ENCODE results near the gene CFAP73. TPM values are rescaled to one million over a fixed set of nuclear protein-coding genes. Genes with fewer than 3 reads are reported as not detected.

Gene CFAP73
- total and polyA plus RNA-seq, 2 experiments from 2014 or later = 0.50 to 0.59 TPM

DNA sequence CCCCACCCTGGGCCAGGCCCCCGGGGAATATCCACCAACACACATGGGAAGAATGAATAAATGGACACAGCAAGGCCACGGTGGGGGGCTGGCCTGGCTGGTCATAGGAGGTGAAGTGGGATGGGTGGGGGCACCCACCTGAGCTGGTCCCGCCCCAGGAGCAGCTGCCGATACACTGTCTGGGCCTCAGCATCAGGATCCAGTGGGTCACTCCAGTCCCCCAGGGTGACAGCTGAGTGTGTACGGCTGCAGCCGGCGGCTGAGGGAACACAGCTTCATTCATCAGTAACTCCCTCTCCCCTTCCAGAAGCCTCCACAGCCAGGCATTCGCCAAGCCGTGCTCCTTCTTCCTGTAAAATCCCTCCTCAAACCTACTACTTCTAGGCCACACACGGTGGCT is 47.8 kb upstream of the CFAP73 start (continued):
- TF ChIP-seq, protein P1, sequence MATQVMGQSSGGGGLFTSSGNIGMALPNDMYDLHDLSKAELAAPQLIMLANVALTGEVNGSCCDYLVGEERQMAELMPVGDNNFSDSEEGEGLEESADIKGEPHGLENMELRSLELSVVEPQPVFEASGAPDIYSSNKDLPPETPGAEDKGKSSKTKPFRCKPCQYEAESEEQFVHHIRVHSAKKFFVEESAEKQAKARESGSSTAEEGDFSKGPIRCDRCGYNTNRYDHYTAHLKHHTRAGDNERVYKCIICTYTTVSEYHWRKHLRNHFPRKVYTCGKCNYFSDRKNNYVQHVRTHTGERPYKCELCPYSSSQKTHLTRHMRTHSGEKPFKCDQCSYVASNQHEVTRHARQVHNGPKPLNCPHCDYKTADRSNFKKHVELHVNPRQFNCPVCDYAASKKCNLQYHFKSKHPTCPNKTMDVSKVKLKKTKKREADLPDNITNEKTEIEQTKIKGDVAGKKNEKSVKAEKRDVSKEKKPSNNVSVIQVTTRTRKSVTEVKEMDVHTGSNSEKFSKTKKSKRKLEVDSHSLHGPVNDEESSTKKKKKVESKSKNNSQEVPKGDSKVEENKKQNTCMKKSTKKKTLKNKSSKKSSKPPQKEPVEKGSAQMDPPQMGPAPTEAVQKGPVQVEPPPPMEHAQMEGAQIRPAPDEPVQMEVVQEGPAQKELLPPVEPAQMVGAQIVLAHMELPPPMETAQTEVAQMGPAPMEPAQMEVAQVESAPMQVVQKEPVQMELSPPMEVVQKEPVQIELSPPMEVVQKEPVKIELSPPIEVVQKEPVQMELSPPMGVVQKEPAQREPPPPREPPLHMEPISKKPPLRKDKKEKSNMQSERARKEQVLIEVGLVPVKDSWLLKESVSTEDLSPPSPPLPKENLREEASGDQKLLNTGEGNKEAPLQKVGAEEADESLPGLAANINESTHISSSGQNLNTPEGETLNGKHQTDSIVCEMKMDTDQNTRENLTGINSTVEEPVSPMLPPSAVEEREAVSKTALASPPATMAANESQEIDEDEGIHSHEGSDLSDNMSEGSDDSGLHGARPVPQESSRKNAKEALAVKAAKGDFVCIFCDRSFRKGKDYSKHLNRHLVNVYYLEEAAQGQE (IDR thresholded peaks at IDR 0.05; ENCODE audit: unreplicated experiment) = no peak
- no peak for TF ChIP-seq ZNF331 (CRISPR knock-in tag; IDR thresholded peaks at IDR 0.05; ENCODE audit: low read depth)
- TF ChIP-seq, protein P2, sequence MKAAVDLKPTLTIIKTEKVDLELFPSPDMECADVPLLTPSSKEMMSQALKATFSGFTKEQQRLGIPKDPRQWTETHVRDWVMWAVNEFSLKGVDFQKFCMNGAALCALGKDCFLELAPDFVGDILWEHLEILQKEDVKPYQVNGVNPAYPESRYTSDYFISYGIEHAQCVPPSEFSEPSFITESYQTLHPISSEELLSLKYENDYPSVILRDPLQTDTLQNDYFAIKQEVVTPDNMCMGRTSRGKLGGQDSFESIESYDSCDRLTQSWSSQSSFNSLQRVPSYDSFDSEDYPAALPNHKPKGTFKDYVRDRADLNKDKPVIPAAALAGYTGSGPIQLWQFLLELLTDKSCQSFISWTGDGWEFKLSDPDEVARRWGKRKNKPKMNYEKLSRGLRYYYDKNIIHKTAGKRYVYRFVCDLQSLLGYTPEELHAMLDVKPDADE (IDR thresholded peaks at IDR 0.05) = no peak

DNA sequence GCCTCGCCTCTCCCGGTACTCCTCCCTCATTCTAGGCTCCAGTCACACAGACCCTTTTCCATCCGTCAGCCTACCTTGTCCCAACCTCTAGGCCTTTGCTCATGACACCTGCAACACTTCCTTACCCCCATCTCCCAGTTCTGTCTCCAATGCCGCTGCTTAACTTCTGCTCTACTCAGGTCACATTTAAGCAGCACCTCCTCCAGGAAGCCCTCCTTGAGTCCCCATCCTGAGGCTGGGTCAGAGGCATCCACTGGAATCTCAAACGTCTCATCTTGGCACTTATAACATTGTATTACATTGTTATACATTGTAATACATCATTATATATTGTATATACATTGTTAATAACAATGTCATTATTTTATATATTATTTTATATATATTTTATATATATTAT is 46.7 kb upstream of the CFAP73 start:
- Histone ChIP-seq H3K27me3 (ENCODE audit: insufficient read depth) (no peaks in the 10 kb centered on the region), H3K36me3 (ENCODE audit: insufficient read depth) (no peaks in the 10 kb centered on the region), H4K20me1 (replicated peaks; ENCODE audit: insufficient read depth) (no peaks in the 10 kb centered on the region), H3K4me1 (ENCODE audit: insufficient read depth) (peaks cover 4% of the 10 kb centered on the region), H3K4me2 (no peak overlapping the region), H3K27ac (ENCODE audit: low read depth) (no peak overlapping the region), H3K9me2 (ENCODE audit: insufficient read depth) (no peaks in the 10 kb centered on the region), H3K79me2 (replicated peaks; ENCODE audit: insufficient read depth) (no peaks in the 10 kb centered on the region), H3K4me3 (no peak overlapping the region), H3F3A (replicated peaks; ENCODE audit: low read depth) (no peaks in the 10 kb centered on the region), H2AFZ (no peak overlapping the region)
- H3K27ac Mint-ChIP-seq = no peak overlapping the region
- peaks cover 5% of the 10 kb centered on the region for H3K36me3 Mint-ChIP-seq (ENCODE audit: low read depth)
- no peak for ATAC-seq
- TF ChIP-seq CREB1 (CRISPR knock-in tag; IDR thresholded peaks at IDR 0.05; ENCODE audit: low read depth) (no peak), STAT1 (IDR thresholded peaks at IDR 0.05; ENCODE audit: unreplicated experiment) (no peak), EZH2phosphoT487 (IDR thresholded peaks at IDR 0.05; ENCODE audit: unreplicated experiment) (no peak)
- TF ChIP-seq, protein P3, sequence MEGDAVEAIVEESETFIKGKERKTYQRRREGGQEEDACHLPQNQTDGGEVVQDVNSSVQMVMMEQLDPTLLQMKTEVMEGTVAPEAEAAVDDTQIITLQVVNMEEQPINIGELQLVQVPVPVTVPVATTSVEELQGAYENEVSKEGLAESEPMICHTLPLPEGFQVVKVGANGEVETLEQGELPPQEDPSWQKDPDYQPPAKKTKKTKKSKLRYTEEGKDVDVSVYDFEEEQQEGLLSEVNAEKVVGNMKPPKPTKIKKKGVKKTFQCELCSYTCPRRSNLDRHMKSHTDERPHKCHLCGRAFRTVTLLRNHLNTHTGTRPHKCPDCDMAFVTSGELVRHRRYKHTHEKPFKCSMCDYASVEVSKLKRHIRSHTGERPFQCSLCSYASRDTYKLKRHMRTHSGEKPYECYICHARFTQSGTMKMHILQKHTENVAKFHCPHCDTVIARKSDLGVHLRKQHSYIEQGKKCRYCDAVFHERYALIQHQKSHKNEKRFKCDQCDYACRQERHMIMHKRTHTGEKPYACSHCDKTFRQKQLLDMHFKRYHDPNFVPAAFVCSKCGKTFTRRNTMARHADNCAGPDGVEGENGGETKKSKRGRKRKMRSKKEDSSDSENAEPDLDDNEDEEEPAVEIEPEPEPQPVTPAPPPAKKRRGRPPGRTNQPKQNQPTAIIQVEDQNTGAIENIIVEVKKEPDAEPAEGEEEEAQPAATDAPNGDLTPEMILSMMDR (conservative IDR thresholded peaks at IDR 0.05; ENCODE audit: low read depth in 2 of 2) = no peak
- TF ChIP-seq, protein P1 (IDR thresholded peaks at IDR 0.05; ENCODE audit: unreplicated experiment) = no peak
- peaks cover 14% of the 10 kb centered on the region for H3K27me3 Mint-ChIP-seq (ENCODE audit: insufficient read depth, low read depth, poor library complexity)
- peaks cover 6% of the 10 kb centered on the region for H3K4me1 Mint-ChIP-seq
- no peak overlapping the region; the same call in 2 of the 3 replicates for H3K4me3 Mint-ChIP-seq
- H3K9me3 Mint-ChIP-seq = peaks cover 2% of the 10 kb centered on the region; the same call in 1 of the 3 replicates
- DNase-seq (ENCODE audit: low spot score) = no peak
